Measurements from ENCODE around the gene DMD.

Gene DMD

GRCh38 chrX:31894152-31894551, 1317.2 kb downstream of the DMD start:
- no peak for DNase-seq (ENCODE audit: low read depth in 1 of 2, low spot score in 1 of 2)

DNA sequence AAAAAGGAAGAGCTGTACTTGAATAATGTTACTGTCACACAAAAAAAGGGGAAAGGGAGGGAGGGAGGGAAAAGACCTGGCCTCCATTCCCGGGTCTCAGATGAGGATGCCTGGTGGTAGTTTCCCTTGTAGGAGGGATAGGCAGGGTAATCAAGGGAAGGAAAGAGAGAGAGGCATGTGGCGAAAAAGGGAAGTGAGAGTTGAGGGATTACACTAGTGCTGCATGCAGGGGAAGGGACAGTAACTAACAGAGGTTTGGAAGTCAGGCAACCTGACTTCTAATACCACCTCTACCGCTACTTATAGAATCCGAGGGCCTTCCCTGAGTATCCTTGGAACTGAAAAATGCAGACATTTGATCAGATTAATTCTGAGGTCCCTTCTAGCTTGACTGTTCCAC, 1317.8 kb downstream of the DMD start:
- no peak for DNase-seq (ENCODE audit: low read depth in 1 of 2, low spot score in 1 of 2)

DNA sequence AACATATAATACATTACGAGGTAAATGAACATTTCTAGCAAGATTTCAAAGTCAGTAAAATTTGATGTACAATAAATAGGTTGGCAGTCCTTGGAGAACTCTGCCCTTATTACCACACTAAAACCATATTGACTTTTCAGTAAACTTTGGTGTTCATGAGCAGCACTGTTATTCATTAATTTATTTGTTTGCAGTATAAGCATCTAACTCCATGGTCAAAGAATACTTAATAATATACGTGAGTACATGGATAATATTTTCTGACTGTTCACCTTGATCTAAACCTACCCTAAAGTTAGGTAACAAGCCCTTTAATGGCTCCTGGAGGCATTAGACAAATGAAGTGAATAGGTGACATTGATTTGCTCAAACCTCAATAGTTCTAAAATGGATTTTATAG, 1322.3 kb downstream of the DMD start:
- DNase-seq (ENCODE audit: low read depth in 1 of 2, low spot score in 1 of 2) = no peak

DNA sequence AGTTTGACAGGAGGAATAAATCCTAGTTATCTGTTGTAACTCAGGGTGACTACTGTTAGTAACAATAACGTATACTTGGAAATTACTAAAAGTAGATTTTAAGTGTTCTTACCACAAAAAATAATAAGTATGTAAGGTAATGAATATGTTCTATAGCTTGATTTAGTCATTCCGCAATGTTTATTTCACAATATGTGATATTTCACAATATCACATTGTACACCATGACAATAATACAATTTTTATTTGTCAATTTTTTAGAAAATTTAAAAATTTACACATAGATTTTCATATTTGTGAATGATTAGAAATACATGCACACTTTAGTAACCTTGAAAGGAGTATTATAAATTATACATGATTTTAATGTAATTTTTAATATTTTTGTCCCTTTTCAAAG, 1326.8 kb downstream of the DMD start:
- no peak for DNase-seq (ENCODE audit: low read depth in 1 of 2, low spot score in 1 of 2)

GRCh38 chrX:31872007-31872406, 1339.3 kb downstream of the DMD start:
- no peak for DNase-seq (ENCODE audit: low read depth in 1 of 2, low spot score in 1 of 2)

DNA sequence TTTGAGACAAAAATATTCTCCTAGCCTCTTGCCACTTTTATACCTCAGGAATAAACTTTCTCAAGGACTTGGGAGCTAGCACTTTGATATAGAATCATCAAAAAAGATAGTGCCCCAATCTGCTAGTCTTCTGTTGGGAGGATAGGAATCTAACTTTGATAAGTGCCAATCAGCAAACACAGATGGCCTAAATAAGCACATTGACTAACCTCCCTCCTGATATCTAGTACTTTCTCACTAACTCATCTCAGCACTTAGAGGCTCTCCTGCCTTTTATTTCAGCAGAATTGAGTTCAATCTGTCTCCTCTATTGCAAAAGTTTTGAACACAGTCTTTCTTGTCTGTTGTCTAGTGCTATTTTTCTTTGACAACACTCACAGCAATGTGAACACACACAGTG, 1341.1 kb downstream of the DMD start:
- no peak for DNase-seq (ENCODE audit: low read depth in 1 of 2, low spot score in 1 of 2)

- no peak for DNase-seq (ENCODE audit: low read depth in 1 of 2, low spot score in 1 of 2)
Measured at GRCh38 chrX:31860686-31861085, 1350.7 kb downstream of the DMD start.

- no peak for DNase-seq (ENCODE audit: low read depth in 1 of 2, low spot score in 1 of 2)
Measured at GRCh38 chrX:31858915-31859314, 1352.4 kb downstream of the DMD start.

GRCh38 chrX:31854716-31855115, 1356.6 kb downstream of the DMD start:
- no peak for DNase-seq (ENCODE audit: low read depth in 1 of 2, low spot score in 1 of 2)

- no peak for DNase-seq (ENCODE audit: low read depth in 1 of 2, low spot score in 1 of 2)
Measured at GRCh38 chrX:31851761-31852160, 1359.6 kb downstream of the DMD start.

DNA sequence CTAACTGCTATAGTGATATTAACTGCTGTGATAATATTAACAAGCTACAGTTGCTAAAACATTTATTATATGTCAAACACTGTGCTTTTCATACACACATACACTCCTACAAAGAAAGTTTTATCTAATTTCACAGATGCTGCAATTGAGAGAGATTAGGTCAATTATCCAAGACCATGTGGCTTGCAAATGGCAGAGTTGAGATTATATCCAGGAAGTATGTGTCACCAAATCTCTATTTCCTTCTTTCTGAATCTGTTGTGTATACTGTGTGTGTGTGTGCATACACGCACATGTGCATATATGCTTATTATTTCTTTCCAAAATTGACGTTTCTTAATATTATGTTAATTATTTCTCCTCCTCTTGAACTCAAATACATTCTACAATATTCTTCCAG, 1363.6 kb downstream of the DMD start:
- DNase-seq (ENCODE audit: low read depth in 1 of 2, low spot score in 1 of 2) = no peak

- DNase-seq (ENCODE audit: low read depth in 1 of 2, low spot score in 1 of 2) = no peak
Measured at GRCh38 chrX:31845003-31845402, 1366.3 kb downstream of the DMD start.

DNA sequence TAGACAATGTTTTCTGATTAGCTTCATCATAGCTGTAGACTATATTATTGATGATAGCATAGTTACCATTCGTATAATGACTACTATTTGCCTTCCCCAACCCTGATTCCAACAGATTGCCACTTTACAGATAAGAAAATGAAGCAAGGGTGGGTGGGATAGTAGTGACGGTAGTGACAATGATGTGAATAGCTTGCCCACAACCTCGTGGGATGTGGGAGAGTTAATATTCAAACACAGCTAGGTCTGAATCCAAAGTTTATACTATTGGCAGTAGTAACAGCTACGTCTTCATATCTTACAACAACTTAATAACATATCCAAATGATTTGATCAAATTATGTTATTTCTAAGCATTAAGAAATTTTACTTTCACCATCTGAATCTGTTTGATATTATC, 1372.7 kb downstream of the DMD start:
- DNase-seq (ENCODE audit: low read depth in 1 of 2, low spot score in 1 of 2) = no peak

GRCh38 chrX:31837445-31838049, 1373.8 kb downstream of the DMD start:
- DNase-seq (ENCODE audit: low read depth in 1 of 2, low spot score in 1 of 2) = no peak

GRCh38 chrX:31836479-31836878, 1374.9 kb downstream of the DMD start:
- no peak for DNase-seq (ENCODE audit: low read depth in 1 of 2, low spot score in 1 of 2)

DNA sequence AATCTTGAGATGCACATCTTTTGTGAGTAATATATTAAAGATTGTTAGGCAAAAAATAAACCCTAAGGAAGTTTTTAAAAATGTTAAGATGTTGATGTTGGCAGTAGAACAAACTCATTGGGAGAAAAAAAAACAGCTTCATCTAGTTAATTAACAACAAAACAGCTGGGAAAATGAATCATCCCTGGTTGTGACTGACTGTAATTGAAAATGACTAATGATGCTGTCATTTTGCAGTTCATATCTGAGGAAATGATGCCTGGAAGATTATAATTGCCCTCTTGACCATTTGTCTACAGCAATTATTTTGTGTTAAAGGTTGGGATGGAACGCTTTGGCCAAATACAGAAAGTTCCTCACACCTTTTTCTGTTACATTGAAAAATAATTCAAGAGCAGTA, 1379.1 kb downstream of the DMD start:
- no peak for DNase-seq (ENCODE audit: low read depth in 1 of 2, low spot score in 1 of 2)

GRCh38 chrX:31820430-31821210, 1390.7 kb downstream of the DMD start:
- DNase-seq (ENCODE audit: low read depth in 1 of 2, low spot score in 1 of 2) = no peak

GRCh38 chrX:31819455-31819854, 1391.9 kb downstream of the DMD start:
- DNase-seq (ENCODE audit: low read depth in 1 of 2, low spot score in 1 of 2) = no peak

GRCh38 chrX:31811106-31811505, 1400.2 kb downstream of the DMD start:
- DNase-seq (ENCODE audit: low read depth in 1 of 2, low spot score in 1 of 2) = no peak

GRCh38 chrX:31808357-31808756, 1403.0 kb downstream of the DMD start:
- DNase-seq (ENCODE audit: low read depth in 1 of 2, low spot score in 1 of 2) = no peak

DNA sequence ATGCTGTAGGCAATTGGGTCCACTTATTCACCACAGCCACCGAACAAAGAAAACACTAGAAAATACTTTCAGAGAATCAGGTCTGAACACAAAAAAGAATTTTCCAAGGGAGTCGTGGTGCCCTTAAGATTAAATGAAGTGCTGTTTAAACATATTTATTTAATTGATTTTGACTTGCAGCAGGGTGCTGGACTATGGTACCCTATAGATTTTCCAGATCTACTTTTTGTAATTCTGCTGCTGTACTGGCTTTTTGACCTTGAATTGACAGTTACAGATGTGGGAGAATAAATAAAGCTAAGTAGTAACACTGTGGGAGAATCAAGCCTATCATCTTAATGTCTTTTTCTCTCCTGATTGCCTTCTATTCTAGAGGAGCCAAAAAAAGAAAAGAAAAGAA, 1404.2 kb downstream of the DMD start:
- no peak for DNase-seq (ENCODE audit: low read depth in 1 of 2, low spot score in 1 of 2)

DNA sequence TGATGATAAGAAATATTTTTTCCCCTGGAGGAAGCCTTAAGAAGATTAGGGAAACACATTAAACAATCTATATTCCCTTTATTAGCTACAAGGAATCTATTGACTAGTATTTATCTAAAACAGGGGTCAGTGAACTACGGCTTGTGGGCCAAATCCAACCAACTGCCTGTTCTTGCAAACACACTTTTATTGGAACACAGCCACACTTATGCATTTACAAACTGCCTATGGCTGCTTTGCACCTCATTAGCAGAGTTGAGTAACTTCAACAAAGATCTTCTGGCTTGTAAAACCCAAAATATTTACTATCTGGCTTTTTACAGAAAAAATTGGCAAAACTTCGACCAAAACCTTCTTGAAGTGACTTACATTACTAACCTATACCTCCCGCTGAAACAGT, 1405.6 kb downstream of the DMD start:
- DNase-seq (ENCODE audit: low read depth in 1 of 2, low spot score in 1 of 2) = no peak

GRCh38 chrX:31800219-31800618, 1411.1 kb downstream of the DMD start:
- no peak for DNase-seq (ENCODE audit: low read depth in 1 of 2, low spot score in 1 of 2)
